Dermis microvascular lymphatic vessel endothelial cell (primary cell): ENCODE measurements around the gene DHRS4. TPM values are rescaled to one million over a fixed set of nuclear protein-coding genes. Genes with fewer than 3 reads are reported as not detected.
"Not testable (repeated sequence)": the region's sequence is repeated elsewhere in the genome, so short reads cannot be mapped to it uniquely, and the experiment has no call there.

Experiments
- DNase-seq, 2 donors: peaks; one replicate each; pipeline versions ENCODE4 v3.0.0 to v3.0.0-alpha.2; 2010; ENCODE audit warnings: low read depth in 2 of 2
- total RNA-seq: library from RNA; depleted of rRNA; stranded (reverse); fragments of >200 nt; gene quantifications from 2 replicates; pipeline ENCODE4 v1.2.1, GENCODE V29; 2014

Gene DHRS4
- total RNA-seq, 1 donor from 2014 or later = 43.4 TPM

DNA sequence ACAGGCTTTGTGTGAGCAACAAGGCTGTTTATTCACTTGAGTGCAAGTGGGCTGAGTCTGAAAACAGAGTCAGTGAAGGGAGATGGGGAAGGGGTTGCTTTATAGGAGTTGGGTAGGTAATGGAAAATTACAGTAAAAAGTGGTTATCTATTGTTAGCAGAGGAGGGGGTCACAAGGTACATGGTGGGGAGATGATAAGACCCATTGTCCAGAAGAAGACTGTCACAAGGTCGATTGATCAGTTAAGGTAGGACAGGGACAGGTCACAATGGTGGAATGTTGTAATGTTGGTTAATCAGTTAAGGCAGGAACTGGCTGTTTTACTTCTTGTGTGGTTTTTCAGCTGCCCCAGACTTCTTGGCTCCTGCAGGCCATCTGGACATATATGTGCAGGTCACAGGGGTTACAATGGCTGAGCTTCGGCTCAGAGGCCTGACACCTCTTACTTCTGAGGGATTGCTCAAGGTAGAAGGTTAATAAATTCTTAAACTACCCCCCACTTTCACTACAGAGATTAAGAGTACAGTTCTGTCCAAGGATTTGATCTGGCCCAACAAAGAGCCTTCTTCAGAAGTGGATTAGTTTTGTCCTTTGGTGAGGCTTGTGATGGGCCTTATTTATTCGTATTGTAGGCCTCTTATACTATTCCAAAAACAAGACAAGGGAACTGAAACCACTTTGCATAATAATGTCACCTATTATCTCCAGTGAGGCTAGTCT is 13.8 kb upstream of the DHRS4 start:
- no peak for DNase-seq

DNA sequence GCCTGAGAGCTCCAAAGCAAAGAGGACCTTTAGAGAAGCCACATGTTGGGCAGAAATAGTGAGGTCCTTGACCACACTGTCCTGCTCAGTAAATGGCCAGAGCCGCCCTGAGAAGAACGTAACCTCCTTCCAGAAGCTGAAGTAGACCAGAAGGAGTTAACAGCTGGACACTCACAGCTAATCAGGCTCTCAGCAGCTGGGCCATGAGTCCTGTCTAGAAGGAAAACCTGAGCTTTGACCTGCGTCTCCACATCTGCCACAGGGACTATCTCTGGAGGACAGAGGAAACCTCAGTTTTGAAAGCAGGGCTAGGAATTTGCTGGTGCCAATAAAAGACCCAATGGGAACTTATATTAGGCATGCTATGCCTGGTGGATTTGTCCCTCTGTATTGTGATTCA is 12.3 kb upstream of the DHRS4 start:
- no peak for DNase-seq

DNA sequence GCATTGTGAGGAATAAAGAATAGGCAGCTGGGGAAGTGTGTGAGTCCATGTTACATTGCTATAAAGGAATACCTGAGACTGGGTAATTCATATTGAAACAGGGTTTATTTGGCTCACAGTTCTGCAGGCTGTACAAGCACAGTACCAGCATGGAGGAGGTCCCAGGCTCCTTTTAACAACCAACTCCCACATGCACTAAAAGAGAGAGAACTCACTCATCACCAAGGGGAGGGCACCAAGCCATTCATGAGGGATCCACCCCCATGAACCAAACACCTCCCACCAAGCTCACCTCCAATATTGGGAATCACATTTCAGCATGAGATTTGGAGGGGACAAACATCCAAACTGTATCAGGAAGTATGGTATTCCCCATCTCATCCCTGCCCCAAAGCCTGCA is 11.9 kb upstream of the DHRS4 start:
- no peak for DNase-seq

- no peak for DNase-seq
Measured at GRCh38 chr14:23942587-23942986, 11.0 kb upstream of the DHRS4 start.

GRCh38 chr14:23949069-23949468 is 4.5 kb upstream of the DHRS4 start:
- DNase-seq = not testable (repeated sequence)

DNA sequence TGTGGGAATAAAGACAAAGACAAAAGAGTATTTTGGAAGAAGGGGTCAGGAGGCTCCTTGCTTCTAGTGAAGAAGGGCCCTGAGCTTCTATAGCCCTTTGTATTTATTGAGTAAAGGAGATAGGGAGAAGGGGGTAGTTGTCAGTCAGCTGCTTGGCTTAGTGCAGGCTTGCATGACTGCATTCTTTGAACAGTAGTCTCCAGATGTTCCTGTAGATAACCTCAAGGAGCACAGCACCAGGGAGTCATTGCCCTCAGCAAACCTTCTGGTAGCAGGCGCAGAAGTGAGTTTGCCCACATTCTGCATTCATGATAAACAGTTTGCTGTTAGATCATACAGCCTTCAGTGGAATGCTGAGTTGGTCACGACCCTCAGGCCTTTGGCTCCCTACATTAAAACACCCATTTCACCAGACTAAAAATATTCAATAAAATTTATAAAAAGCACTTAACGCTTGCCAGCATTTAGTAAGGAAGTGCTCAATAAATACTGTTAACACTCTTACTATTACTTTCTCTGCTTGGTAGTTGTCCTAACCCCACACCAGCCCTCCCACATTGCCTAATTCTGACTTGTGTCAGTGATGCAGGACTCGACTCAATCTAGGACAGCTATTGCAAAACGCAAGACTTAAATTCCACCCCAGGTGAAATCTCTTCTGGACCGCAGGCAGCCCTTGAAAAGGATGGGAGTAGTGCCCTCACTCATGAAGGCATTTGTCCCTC is 3.0 kb upstream of the DHRS4 start:
- DNase-seq = no peak

GRCh38 chr14:23951136-23951466 is 2.5 kb upstream of the DHRS4 start:
- not testable (repeated sequence) for DNase-seq

GRCh38 chr14:23951590-23952201 is 1.9 kb upstream of the DHRS4 start:
- no peak for DNase-seq

DNA sequence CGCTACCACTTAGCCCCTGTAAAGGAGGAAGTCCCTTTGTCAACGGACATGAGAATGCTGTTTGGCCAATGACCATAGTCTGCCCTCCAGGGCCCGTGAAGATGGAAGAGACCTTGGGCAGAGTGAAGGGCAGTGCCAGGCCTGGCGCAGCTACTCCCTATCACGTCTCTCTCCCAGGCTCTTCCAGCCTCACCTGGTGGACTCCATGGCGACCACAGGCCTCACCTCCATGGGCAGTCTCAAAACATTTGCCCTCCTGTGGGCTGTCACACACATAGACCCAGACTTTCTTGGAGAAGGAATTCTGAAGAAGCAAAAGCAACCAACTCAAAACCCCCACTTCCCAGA is 480 bp upstream of the DHRS4 start:
- DNase-seq = not testable (repeated sequence)

GRCh38 chr14:23954279-23954614 is 677 bp downstream of the DHRS4 start:
- DNase-seq = not testable (repeated sequence)

DNA sequence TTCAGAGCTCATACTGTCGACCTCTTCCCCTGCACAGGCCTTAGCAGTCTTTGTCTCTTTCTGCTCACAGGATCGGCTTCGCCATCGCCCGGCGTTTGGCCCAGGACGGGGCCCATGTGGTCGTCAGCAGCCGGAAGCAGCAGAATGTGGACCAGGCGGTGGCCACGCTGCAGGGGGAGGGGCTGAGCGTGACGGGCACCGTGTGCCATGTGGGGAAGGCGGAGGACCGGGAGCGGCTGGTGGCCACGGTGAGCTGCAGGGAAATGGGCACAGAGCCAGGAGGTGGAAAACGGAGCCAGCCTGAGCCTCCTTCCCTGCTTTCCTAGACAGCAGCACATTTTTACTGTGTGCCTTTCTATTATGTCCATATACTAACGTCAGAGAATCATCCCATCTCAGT is 1.4 kb downstream of the DHRS4 start:
- not testable (repeated sequence) for DNase-seq

GRCh38 chr14:23955811-23956210 is 2.2 kb downstream of the DHRS4 start:
- DNase-seq = not testable (repeated sequence)

DNA sequence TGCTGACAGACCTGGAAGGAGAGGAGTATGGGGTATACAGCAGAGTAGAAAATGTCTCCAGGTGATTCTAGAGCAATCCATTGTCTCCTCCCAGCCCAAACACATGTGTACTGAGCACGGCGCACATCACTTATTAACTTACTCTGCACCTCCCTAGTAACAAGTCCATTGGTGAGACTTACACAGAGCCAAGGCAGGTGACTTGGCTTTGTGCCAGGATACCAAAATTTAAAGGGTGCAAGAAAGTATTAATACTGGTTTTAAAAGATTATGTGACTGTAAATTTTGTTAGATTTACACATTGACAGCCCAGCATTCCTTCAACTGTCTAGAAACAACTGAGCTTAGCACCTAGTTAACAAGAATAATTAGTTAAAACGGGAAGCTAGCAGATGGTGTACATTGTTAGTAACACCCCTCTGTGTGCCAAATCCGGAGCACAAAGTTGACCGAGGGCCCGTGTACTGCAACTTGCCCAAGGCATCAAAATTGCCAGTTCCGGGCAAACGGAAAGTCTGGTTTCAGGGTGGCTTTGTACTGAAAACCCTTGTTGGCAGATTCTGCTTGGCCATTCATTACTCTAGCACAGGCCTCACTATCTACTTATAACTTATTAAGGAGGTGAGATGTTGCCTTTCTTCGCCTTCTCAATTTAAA is 4.5 kb downstream of the DHRS4 start:
- DNase-seq = not testable (repeated sequence)

GRCh38 chr14:23960899-23961298 is 7.3 kb downstream of the DHRS4 start:
- not testable (repeated sequence) for DNase-seq

- not testable (repeated sequence) for DNase-seq
Measured at GRCh38 chr14:23961704-23962103, 8.1 kb downstream of the DHRS4 start.

GRCh38 chr14:23969130-23969480 is 15.5 kb downstream of the DHRS4 start:
- DNase-seq = not testable (repeated sequence)

DNA sequence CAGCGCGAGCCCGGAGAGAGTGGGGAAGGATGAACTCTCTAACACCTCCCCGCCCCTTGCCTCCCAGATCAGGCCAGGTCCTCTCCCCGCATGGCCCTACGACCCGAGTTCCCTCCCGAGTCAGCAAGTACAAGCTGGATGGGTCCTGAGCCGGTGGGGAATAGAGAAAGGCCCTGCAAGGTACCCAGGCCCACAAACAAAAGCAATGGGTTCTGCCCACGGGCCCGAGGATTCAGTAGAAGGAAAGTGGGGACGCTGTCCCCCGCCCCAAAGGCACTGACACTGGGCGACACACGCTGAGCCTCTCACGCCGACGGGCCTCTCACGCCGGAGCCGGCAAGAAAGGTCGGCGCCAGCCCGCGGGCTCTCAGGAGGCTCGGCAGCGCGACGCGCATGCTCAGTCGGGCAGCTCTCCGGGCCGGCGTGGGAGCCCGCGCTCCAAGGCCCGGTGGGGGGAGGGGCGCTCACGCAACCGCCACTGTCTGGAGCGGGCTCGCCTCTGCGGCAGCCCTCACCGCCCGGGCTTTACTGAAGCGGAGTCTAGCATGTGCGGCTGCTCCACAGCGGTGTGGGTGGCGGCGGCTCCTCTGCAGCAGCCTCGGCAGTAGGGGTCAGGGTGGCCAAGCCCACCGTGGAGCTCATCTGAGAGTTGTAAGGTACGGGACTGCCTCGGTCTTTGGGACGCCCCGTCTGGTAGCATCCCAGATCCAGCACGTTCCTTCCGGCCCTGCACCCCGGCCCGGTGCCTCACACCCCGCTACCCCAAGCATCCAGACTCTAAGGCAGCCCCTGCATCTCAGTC is 16.1 kb downstream of the DHRS4 start:
- DNase-seq = not testable (repeated sequence)

DNA sequence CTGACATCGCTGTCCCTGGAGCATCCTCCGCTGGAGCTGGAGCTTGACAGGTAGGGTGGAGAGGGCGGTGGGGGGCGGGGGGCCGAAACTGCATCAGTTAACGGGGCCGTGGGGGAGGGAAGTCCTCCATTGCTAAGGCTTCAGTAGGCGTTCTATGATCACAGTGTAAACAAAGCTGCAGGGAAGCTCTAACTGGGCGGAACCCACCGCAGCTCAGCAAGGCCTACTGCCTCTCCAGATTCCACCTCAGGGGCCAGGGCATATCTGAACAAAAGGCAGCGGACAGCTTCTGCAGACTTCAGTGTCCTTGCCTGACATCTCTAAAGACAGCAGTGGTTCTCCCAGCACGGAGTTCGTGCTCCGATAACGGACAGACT is 16.7 kb downstream of the DHRS4 start:
- DNase-seq = not testable (repeated sequence)

GRCh38 chr14:23973178-23973577 is 19.6 kb downstream of the DHRS4 start:
- not testable (repeated sequence) for DNase-seq

DNA sequence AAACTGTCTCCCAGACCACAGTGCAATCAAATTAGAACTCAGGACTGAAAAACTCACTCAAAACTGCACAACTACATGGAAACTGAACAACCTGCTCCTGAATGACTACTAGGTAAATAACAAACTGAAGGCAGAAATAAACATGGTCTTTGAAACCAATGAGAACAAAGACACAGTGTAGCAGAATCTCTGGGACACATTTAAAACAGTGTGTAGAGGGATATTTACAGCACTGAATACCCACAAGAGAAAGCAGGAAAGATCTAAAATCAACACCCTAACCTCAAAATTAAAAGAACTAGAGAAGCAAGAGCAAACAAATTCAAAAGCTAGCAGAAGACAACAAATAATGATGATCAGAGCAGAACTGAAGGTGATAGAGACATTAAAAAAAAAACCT is 20.5 kb downstream of the DHRS4 start:
- DNase-seq = not testable (repeated sequence)

DNA sequence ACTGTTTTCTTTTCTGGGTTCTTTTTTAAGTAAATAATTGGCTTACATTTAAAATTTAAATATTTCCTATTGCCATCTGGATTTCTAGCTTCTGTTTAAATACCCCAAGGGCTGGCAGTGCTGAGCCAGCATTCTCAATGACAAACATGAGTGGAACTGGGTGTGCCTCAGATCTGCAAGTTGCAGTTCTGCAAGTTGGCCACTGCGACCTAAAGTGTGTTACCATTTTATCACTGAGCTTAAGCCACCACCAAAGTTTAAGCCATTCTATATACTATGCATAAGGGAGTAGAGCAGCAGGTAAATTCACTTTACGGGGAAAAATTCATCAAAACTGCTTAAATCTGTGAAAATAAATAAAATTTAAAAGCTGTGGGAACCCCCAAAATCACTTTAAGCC is 23.6 kb downstream of the DHRS4 start:
- DNase-seq = peak in 1 of 2 donors; percentile 17
